GM21825 (cell line): Measurements from ENCODE around the gene CD274.
"Not testable (repeated sequence)": the region's sequence is repeated elsewhere in the genome, so short reads cannot be mapped to it uniquely, and the experiment has no call there.

Source experiments
- ATAC-seq: cut with Tn5 transposase; IDR thresholded peaks from one replicate; pipeline ENCODE4 v1.9.1; 2021; ENCODE audit warnings: mild to moderate bottlenecking, moderate library complexity; ENCODE audit not compliant: unreplicated experiment

CD274 gene

GRCh38 chr9:5460157-5460556, 9.8 kb downstream of the CD274 start:
- ATAC-seq, result no peak

GRCh38 chr9:5464831-5465330, 14.5 kb downstream of the CD274 start:
- not testable (repeated sequence) for ATAC-seq

- no peak for ATAC-seq
Measured at GRCh38 chr9:5466005-5466404, 15.7 kb downstream of the CD274 start.

GRCh38 chr9:5466766-5467165, 16.4 kb downstream of the CD274 start:
- no peak for ATAC-seq

- ATAC-seq, result no peak
Measured at GRCh38 chr9:5468850-5469249, 18.5 kb downstream of the CD274 start.

- no peak for ATAC-seq
Measured at GRCh38 chr9:5470122-5470521, 19.8 kb downstream of the CD274 start.

- no peak for ATAC-seq
Measured at GRCh38 chr9:5470816-5471215, 20.5 kb downstream of the CD274 start.

- ATAC-seq, result not testable (repeated sequence)
Measured at GRCh38 chr9:5475611-5476010, 25.3 kb downstream of the CD274 start.

- no peak for ATAC-seq
Measured at GRCh38 chr9:5478206-5478605, 27.9 kb downstream of the CD274 start.

GRCh38 chr9:5479994-5480694, 29.8 kb downstream of the CD274 start:
- ATAC-seq, result no peak

GRCh38 chr9:5480919-5481318, 30.6 kb downstream of the CD274 start:
- no peak for ATAC-seq

GRCh38 chr9:5481322-5482040, 31.1 kb downstream of the CD274 start:
- ATAC-seq, result no peak

- no peak for ATAC-seq
Measured at GRCh38 chr9:5482194-5482593, 31.9 kb downstream of the CD274 start.

GRCh38 chr9:5483306-5483705, 33.0 kb downstream of the CD274 start:
- no peak for ATAC-seq

GRCh38 chr9:5485378-5486085, 35.2 kb downstream of the CD274 start:
- ATAC-seq, result no peak

- ATAC-seq, result no peak
Measured at GRCh38 chr9:5486988-5487387, 36.6 kb downstream of the CD274 start.

GRCh38 chr9:5488221-5489008, 38.1 kb downstream of the CD274 start:
- no peak for ATAC-seq

- no peak for ATAC-seq
Measured at GRCh38 chr9:5489630-5490490, 39.5 kb downstream of the CD274 start.

- ATAC-seq, result no peak
Measured at GRCh38 chr9:5492965-5493678, 42.8 kb downstream of the CD274 start.
